HG02642 (cell line): Measurements from ENCODE around the gene SIPA1L3.

Source experiments
- ATAC-seq: cut with Tn5 transposase; IDR thresholded peaks from one replicate; pipeline ENCODE4 v1.9.1; 2021; ENCODE audit warnings: mild to moderate bottlenecking; ENCODE audit not compliant: unreplicated experiment, poor library complexity

Gene SIPA1L3

DNA sequence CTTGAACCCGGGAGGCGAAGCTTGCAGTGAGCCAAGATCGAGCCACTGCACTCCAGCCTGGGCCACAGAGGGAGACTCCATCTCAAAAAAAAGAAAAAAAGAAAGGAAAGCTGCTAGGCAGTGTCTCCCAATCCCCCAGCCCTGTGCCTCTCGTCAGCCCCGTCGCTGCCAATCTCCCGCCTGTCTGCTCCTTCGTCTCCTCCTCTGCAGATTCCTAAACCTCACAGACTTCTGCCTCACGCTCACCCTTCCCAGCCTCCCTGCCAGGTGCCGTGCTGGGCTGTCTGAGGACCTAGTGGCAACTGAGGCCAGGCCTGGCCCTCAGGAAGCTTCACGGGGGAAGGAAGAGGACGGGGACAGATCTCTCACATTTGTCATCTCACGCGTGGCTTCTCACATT lies 295.5 kb downstream of the SIPA1L3 start:
- no peak for ATAC-seq

GRCh38 chr19:38203197-38203596 lies 296.2 kb downstream of the SIPA1L3 start:
- ATAC-seq: no peak

- no peak for ATAC-seq
Observed at GRCh38 chr19:38204096-38204495, 297.1 kb downstream of the SIPA1L3 start.

DNA sequence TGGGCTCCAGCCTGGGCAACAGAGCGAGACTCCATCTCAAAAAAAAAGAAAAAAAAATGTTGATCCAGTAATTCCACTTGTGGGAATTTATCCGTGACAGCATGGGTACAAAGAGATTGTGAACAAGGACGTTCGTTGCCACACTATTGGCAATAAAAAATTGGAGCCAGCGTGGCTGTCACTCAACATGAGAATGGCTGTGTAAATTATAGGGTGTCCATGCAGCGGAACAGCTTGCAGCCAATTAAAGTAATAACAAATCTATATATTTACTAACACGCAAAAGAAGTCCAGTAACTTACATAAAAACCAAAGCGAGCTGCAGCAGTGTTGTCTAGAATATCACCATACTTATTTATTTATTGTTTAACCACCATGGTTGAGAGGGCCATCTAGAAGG lies 297.7 kb downstream of the SIPA1L3 start:
- no peak for ATAC-seq

GRCh38 chr19:38206006-38206745 lies 299.2 kb downstream of the SIPA1L3 start:
- no peak for ATAC-seq

GRCh38 chr19:38206928-38207327 lies 299.9 kb downstream of the SIPA1L3 start:
- ATAC-seq: no peak

DNA sequence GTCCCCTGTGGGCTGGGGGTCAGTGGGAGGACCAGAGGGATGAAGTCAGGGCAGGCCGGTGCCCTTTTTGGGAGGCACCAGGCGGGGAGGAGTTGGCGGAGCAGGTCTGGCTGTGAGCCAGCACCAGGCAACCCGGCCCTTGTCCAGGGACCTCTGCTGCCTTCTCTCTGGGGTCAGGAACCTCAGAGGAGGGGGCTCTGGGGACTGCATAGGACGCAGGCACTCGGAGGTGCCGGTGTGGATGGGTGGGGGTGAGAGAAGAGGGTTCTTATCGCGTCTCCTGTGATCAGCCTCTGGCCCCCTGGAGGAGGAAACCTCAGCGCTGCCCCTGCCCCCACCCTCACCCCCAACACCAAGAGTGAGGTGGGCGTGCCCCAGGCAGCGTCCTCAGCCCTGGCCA lies 300.5 kb downstream of the SIPA1L3 start:
- ATAC-seq: no peak

DNA sequence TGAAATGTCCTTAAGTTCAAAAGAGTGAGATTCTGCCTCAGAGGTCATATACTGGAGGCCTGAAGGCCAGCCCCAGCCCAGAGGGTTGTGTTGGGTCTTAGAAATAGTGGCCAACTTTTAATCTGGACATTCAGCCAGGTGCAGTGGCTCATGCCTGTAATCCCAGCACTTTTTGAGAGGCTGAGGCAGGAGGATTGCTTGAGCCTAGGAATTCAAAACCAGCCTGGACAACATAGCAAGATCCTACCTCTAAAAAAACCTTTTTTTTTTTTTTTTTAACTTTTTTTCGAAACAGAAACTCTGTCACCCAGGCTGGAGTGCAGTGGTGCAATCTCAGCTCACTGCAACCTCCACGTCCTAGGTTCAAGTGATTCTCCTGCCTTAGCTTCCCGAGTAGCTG lies 301.6 kb downstream of the SIPA1L3 start:
- ATAC-seq: no peak

- no peak for ATAC-seq
Observed at GRCh38 chr19:38209152-38209551, 302.1 kb downstream of the SIPA1L3 start.

GRCh38 chr19:38209671-38210457 lies 302.9 kb downstream of the SIPA1L3 start:
- no peak for ATAC-seq

DNA sequence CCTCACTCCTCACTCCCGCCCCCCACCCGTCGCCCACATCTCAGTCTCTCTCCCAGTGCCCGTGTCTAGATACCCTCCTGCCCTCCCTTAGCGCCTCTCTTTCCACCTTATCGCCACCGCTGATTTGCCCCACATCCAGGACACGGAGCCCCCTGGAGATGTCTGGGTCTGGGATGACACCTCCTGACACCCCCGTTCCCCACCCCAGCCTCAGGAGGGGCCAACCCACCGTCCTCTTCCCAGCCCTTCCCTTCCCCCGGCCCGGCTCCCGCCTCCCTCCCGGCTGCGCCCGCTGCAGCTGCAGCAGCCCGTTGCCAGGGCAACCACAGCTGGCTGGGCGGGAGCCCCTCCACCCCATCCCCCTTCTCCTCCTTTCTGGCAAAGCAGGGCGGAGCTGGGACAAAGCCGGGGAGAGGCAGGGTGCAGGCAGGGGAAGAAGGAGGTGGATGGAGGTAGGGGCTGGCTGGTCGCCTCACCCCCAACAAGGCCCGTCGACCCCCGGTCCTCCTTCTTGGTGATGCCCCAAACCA lies 303.5 kb downstream of the SIPA1L3 start:
- ATAC-seq: no peak

DNA sequence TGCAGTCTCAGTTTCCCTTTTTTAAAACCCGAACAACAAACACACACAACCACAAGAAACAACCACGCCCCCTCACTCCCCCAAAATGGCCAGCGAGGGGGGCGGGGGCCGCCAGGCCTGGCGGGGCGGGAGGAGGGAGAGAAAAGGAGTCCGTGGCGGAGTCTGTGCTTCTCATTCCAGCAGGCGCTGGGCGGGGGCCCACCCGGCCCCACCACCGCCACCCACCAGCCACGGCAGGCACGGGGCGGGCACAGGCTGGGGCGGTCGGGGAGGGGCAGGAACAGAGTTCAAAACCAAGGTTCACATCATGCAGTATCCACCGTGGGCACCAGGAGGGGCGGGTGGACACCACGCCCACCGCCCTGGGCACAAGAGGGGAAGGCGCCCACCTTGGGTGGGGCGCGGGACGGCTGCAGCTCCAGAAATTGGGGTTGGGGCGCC lies 304.2 kb downstream of the SIPA1L3 start:
- ATAC-seq: no peak

DNA sequence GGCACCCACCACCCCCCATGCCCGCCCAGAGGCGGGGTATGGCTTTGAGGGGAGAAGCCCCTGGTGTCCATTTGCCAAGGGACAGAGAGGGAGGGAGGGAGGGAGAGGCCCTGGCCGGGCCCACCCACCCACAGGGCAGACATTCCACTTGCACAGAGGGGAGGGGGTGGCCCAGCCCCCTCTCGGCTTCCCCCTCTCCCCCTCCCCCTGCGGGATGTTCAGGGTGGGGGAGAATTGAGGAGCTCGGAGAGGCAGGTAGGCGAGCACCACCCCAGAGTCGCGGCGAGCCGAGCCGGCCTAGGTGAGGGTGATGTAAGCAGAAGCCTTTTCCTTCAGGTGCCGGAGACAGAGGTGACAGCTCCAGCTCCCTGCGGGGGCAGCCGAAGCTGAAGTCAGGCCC lies 304.8 kb downstream of the SIPA1L3 start:
- ATAC-seq: no peak

- ATAC-seq: no peak
Observed at GRCh38 chr19:38213469-38213868, 306.5 kb downstream of the SIPA1L3 start.

DNA sequence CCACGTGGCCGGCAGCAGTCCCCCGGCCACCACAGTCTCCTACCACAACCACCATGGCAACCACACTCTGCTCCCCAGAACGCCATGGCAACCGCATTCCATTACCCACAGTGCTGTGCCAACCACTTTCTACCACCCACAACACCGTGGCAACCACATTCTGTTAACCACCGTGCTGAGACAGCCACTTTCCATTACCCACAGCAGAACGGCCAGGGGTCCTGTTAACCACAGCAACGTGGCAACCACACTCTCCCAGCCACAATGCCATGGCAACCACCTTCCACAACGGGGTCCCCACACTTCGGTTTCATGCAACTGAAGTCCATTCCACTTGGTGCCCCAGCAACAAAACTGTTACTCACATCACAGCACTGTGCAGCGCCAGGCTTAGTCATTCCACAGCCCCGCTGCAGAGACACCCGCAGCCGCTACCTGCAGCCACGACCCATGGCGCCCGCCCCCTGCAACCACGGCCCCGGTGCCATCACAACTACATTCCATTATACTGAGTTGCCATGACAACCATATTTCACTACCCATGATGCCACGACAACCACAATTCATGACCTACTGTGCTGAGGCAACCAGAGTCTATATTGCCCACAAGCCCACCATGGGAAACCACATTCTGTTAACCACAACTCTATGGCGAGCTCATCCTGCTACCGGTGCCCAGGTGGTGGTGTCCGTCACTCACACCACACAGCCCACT lies 307.1 kb downstream of the SIPA1L3 start:
- ATAC-seq: no peak

- no peak for ATAC-seq
Observed at GRCh38 chr19:38216785-38217641, 310.0 kb downstream of the SIPA1L3 start.

DNA sequence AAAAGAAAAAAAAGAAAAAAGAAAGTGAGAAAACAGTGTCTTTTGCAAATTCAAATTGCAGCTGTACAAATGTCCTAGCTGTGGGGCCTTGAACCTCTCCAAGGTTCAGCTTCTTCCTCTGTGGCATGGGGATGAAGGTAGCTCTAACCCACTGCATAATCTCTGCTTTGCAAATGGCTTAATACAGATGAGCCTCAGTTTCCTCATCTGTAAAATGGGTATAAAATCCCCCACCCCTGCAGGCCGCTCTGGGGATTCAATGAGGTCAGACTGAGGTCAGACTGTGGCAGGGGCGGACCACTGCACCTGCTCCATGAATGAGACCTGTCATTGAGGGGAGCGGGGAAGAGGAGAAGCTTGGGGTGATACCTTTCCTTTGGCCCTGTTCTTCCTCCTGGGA lies 311.2 kb downstream of the SIPA1L3 start:
- no peak for ATAC-seq

DNA sequence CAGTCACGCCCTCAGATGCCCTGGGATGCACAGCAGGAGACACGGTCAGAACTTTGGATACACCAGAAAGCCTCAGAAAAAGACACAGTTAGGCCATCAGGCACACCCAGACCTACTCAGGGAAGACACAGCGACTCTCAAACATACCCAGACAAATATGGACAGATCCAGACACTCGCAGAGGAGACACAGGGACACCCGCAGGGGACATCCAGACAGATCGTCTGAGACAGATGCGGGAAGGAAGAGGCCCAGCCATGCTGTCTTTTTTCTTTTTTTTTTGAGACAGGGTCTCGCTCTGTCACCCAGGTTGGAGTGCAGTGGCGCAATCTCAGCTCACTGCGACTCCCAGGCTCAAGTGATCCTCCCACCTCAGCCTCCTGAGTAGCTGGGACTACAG lies 312.2 kb downstream of the SIPA1L3 start:
- ATAC-seq: no peak

GRCh38 chr19:38221421-38221820 lies 314.4 kb downstream of the SIPA1L3 start:
- ATAC-seq: no peak
